ENCODE measurements around the gene STYXL1.
"Not testable (repeated sequence)": the region's sequence is repeated elsewhere in the genome, so short reads cannot be mapped to it uniquely, and the experiment has no call there.

STYXL1 gene

GRCh38 chr7:76062254-76062653, 14.5 kb upstream of the STYXL1 start:
- Histone ChIP-seq H3K27me3 (no peaks in the 10 kb centered on the region), H3K4me1 (no peaks in the 10 kb centered on the region), H3K36me3 (peaks cover 95% of the 10 kb centered on the region), H3K4me3 (ENCODE audit: low read depth, low read length) (no peak overlapping the region), H3K9me3 (no peaks in the 10 kb centered on the region)
- no peak for TF ChIP-seq CTCF (IDR thresholded peaks at IDR 0.05; ENCODE audit: low read depth, low read length)
- no peak for DNase-seq

GRCh38 chr7:76060842-76061241, 13.0 kb upstream of the STYXL1 start:
- no peaks in the 10 kb centered on the region for H3K4me1 ChIP-seq
- no peak overlapping the region for H3K4me3 ChIP-seq (ENCODE audit: low read depth, low read length)
- H3K36me3 ChIP-seq = peaks cover 90% of the 10 kb centered on the region
- TF ChIP-seq CTCF (IDR thresholded peaks at IDR 0.05; ENCODE audit: low read depth, low read length) = no peak
- no peaks in the 10 kb centered on the region for H3K27me3 ChIP-seq
- no peaks in the 10 kb centered on the region for H3K9me3 ChIP-seq
- DNase-seq = no peak

- not testable (repeated sequence) for H3K4me1 ChIP-seq; H3K27me3 ChIP-seq; DNase-seq; H3K9me3 ChIP-seq; H3K4me3 ChIP-seq (ENCODE audit: low read depth, low read length)
- peaks cover 88% of the 10 kb centered on the region for H3K36me3 ChIP-seq
These were observed 10.9 kb upstream of the STYXL1 start for GRCh38 chr7:76058745-76059144.

GRCh38 chr7:76057813-76058145, 10.0 kb upstream of the STYXL1 start:
- Histone ChIP-seq H3K4me3 (ENCODE audit: low read depth, low read length) (no peak overlapping the region), H3K27me3 (no peaks in the 10 kb centered on the region), H3K9me3 (no peaks in the 10 kb centered on the region), H3K36me3 (peaks cover 84% of the 10 kb centered on the region), H3K4me1 (no peaks in the 10 kb centered on the region)
- DNase-seq = no peak
- TF ChIP-seq CTCF (IDR thresholded peaks at IDR 0.05; ENCODE audit: low read depth, low read length) = no peak

GRCh38 chr7:76057103-76057812, 9.5 kb upstream of the STYXL1 start:
- peaks cover 79% of the 10 kb centered on the region for H3K36me3 ChIP-seq
- no peaks in the 10 kb centered on the region for H3K27me3 ChIP-seq
- DNase-seq = no peak
- no peak for TF ChIP-seq CTCF (IDR thresholded peaks at IDR 0.05; ENCODE audit: low read depth, low read length)
- no peaks in the 10 kb centered on the region for H3K9me3 ChIP-seq
- no peak overlapping the region for H3K4me3 ChIP-seq (ENCODE audit: low read depth, low read length)
- H3K4me1 ChIP-seq = no peaks in the 10 kb centered on the region

- H3K9me3 ChIP-seq = no peaks in the 10 kb centered on the region
- no peaks in the 10 kb centered on the region for H3K27me3 ChIP-seq
- no peak for TF ChIP-seq CTCF (IDR thresholded peaks at IDR 0.05; ENCODE audit: low read depth, low read length)
- peaks cover 78% of the 10 kb centered on the region for H3K36me3 ChIP-seq
- H3K4me3 ChIP-seq (ENCODE audit: low read depth, low read length) = no peak overlapping the region
- DNase-seq = no peak
- no peaks in the 10 kb centered on the region for H3K4me1 ChIP-seq
These were observed 8.4 kb upstream of the STYXL1 start for GRCh38 chr7:76056241-76056640.
